Measurements from ENCODE around the gene LYRM4.
A peak's percentile ranks its signal among the peaks of the same experiment; 100 is the strongest.
"Not testable (repeated sequence)": the region's sequence is repeated elsewhere in the genome, so short reads cannot be mapped to it uniquely, and the experiment has no call there.

LYRM4 gene

GRCh38 chr6:5139828-5140771 lies 120.7 kb downstream of the LYRM4 start:
- DNase-seq, result no peak

GRCh38 chr6:5138995-5139827 lies 121.5 kb downstream of the LYRM4 start:
- DNase-seq, result no peak

GRCh38 chr6:5136851-5137250 lies 123.9 kb downstream of the LYRM4 start:
- DNase-seq, result no peak

GRCh38 chr6:5135788-5136376 lies 124.9 kb downstream of the LYRM4 start:
- DNase-seq, result peak; percentile 41

- no peak for DNase-seq
Observed at GRCh38 chr6:5133943-5134342, 126.8 kb downstream of the LYRM4 start.

- peak; percentile 64 for DNase-seq
Observed at GRCh38 chr6:5132731-5133130, 128.0 kb downstream of the LYRM4 start.

- DNase-seq, result no peak
Observed at GRCh38 chr6:5130135-5130866, 130.4 kb downstream of the LYRM4 start.

- no peak for DNase-seq
Observed at GRCh38 chr6:5128351-5128750, 132.4 kb downstream of the LYRM4 start.

- no peak for DNase-seq
Observed at GRCh38 chr6:5127106-5127687, 133.6 kb downstream of the LYRM4 start.

GRCh38 chr6:5126214-5126613 lies 134.5 kb downstream of the LYRM4 start:
- peak; percentile 80 for DNase-seq

- DNase-seq, result peak; percentile 74
Observed at GRCh38 chr6:5125152-5126006, 135.4 kb downstream of the LYRM4 start.

- DNase-seq, result no peak
Observed at GRCh38 chr6:5124526-5124925, 136.2 kb downstream of the LYRM4 start.

- no peak for DNase-seq
Observed at GRCh38 chr6:5123296-5124143, 137.2 kb downstream of the LYRM4 start.

GRCh38 chr6:5122504-5123112 lies 138.1 kb downstream of the LYRM4 start:
- DNase-seq, result no peak

- DNase-seq, result no peak
Observed at GRCh38 chr6:5121956-5122355, 138.8 kb downstream of the LYRM4 start.

- DNase-seq, result no peak
Observed at GRCh38 chr6:5121479-5121878, 139.3 kb downstream of the LYRM4 start.

- not testable (repeated sequence) for DNase-seq
Observed at GRCh38 chr6:5120543-5120942, 140.2 kb downstream of the LYRM4 start.

GRCh38 chr6:5120011-5120410 lies 140.7 kb downstream of the LYRM4 start:
- no peak for DNase-seq
